K562 (cell line): ENCODE measurements around the gene LTBP4. TPM values are rescaled to one million over a fixed set of nuclear protein-coding genes. Genes with fewer than 3 reads are reported as not detected.

ENCODE experiments used
- ATF1 ChIP-seq, 2 experiments: fragments of 450-650 bp in 1 of 2; IDR thresholded peaks; 2 replicates each; pipeline ENCODE4 v1.6.1; 2016; ENCODE audit warnings: missing compliant biosample characterization in 1 of 2, missing genetic modification characterization in 1 of 2
- BHLHE40 ChIP-seq: IDR thresholded peaks from 2 replicates; pipeline ENCODE4 v1.6.1; 2011; ENCODE audit warnings: low read length, improper control_type of control experiment
- BRCA1 ChIP-seq, 2 experiments: fragments of 450-650 bp in 1 of 2; sonication (generic) in 1 of 2; formaldehyde crosslinking in 1 of 2; IDR thresholded peaks; 2 replicates each; pipeline versions ENCODE4 v1.5.0 to v1.6.1; 2017 to 2020; ENCODE audit warnings: mild to moderate bottlenecking in 1 of 2, missing genetic modification reagents in 1 of 2
- CBX1 ChIP-seq: sonication (generic); IDR thresholded peaks from 2 replicates; pipeline ENCODE4 v1.6.1; 2016; ENCODE audit warnings: antibody characterized with exemption, low read depth, mild to moderate bottlenecking
- E2F3 ChIP-seq: fragments of 250-450 bp; sonication (Bioruptor Pico); IDR thresholded peaks from 2 replicates; pipeline ENCODE4 v1.4.0; 2020; ENCODE audit warnings: mild to moderate bottlenecking
- EZH2 ChIP-seq: IDR thresholded peaks from 2 replicates; pipeline ENCODE4 v1.6.1; 2012; ENCODE audit warnings: low read depth, mild to moderate bottlenecking, inconsistent platforms, low read length, borderline replicate concordance
- HDAC1 ChIP-seq, 2 experiments: fragments of 450-650 bp; IDR thresholded peaks; 2 replicates each; pipeline ENCODE4 v1.6.1; 2016 to 2017; ENCODE audit warnings: inconsistent platforms in 1 of 2, mild to moderate bottlenecking in 1 of 2, moderate library complexity in 1 of 2
- HNRNPUL1 ChIP-seq: fragments of 200-400 bp; formaldehyde crosslinking; IDR thresholded peaks from 2 replicates; pipeline ENCODE4 v1.6.1; 2017; ENCODE audit warnings: low read length
- KLF16 ChIP-seq: IDR thresholded peaks from 2 replicates; pipeline ENCODE4 v1.6.1; 2016; ENCODE audit warnings: antibody characterized with exemption
- MCM5 ChIP-seq: fragments of 450-650 bp; IDR thresholded peaks from 2 replicates; pipeline ENCODE4 v1.6.1; 2016; ENCODE audit warnings: low read depth
- NR3C1 ChIP-seq: sonication (generic); formaldehyde crosslinking; IDR thresholded peaks from 2 replicates; pipeline ENCODE4 v1.8.1; 2022; ENCODE audit warnings: missing genetic modification reagents
- PHB2 ChIP-seq: fragments of 450-650 bp; IDR thresholded peaks from 2 replicates; pipeline ENCODE4 v1.6.1; 2017; ENCODE audit warnings: low read depth
- POLR2G ChIP-seq: fragments of 200-400 bp; formaldehyde crosslinking; IDR thresholded peaks from 2 replicates; pipeline ENCODE4 v1.6.1; 2017; ENCODE audit warnings: low read depth, mild to moderate bottlenecking, antibody characterized with exemption, low read length, moderate library complexity
- SMARCE1 ChIP-seq: fragments of 450-650 bp; IDR thresholded peaks from 2 replicates; pipeline ENCODE4 v1.7.1; 2016; ENCODE audit warnings: mild to moderate bottlenecking
- TBP ChIP-seq: optimal IDR thresholded peaks from 2 replicates; pipeline ENCODE3; 2011; ENCODE audit warnings: low read depth, low read length, improper control_type of control experiment
- ZNF644 ChIP-seq: fragments of 200-800 bp; sonication (Bioruptor generic); IDR thresholded peaks from 2 replicates; pipeline ENCODE4 v1.6.1; 2016; ENCODE audit warnings: low read depth, missing genetic modification characterization, missing compliant biosample characterization
- ZNF696 ChIP-seq: fragments of 250-450 bp; sonication (Bioruptor Pico); conservative IDR thresholded peaks from 2 replicates; pipeline ENCODE4 v1.4.0; 2020; ENCODE audit warnings: mild to moderate bottlenecking, moderate library complexity
- polyA plus RNA-seq, 8 experiments: library from polyadenylated mRNA; depleted of rRNA in 4 of 8; stranded (reverse) in 5 of 8; unstranded in 3 of 8; fragments of >200 nt; fragmentation: Nextera tagmentation in 2 of 8; fragmentation: Illumina TruSeq in 1 of 8; extraction: Ambion mirVana in 2 of 8; extraction: Trizol in 1 of 8; gene quantifications; 2 replicates each; pipeline versions ENCODE4 v1.2.1 to v1.2.3, GENCODE V29; 2011 to 2014; ENCODE audit warnings: inconsistent platforms in 1 of 8, missing spikeins in 1 of 8
- total RNA-seq, 7 experiments: library from RNA; depleted of rRNA in 6 of 7; stranded (reverse); fragments of >200 nt in 6 of 7; fragmentation: Illumina TruSeq in 2 of 7; extraction: Trizol in 2 of 7; gene quantifications; 2 replicates each; pipeline versions ENCODE4 v1.2.1 to v1.2.3, GENCODE V29; 2011 to 2021; ENCODE audit warnings: low replicate concordance in 1 of 7
- TF ChIP-seq, protein P1 (sequence below): fragments of 250-450 bp; sonication (Bioruptor Pico); IDR thresholded peaks from 2 replicates; pipeline ENCODE4 v1.8.0; 2021; ENCODE audit warnings: mild to moderate bottlenecking, moderate library complexity
- TF ChIP-seq, protein P2 (sequence below), 2 experiments: fragments of 150-350 bp in 1 of 2; IDR thresholded peaks; 2 replicates each; pipeline ENCODE4 v1.6.1; 2012 to 2016; ENCODE audit warnings: low read depth in 2 of 2, low read length in 2 of 2, mild to moderate bottlenecking in 1 of 2, moderate library complexity in 1 of 2
- TF ChIP-seq, protein P3 (sequence below): sonication (generic); formaldehyde crosslinking; IDR thresholded peaks from 2 replicates; pipeline ENCODE4 v1.4.0; 2020; ENCODE audit warnings: mild to moderate bottlenecking, missing genetic modification reagents
- TF ChIP-seq, protein P4 (sequence below): sonication (generic); formaldehyde crosslinking; IDR thresholded peaks from 2 replicates; pipeline ENCODE4 v1.8.0; 2023; ENCODE audit warnings: mild to moderate bottlenecking, missing genetic modification reagents

LTBP4 gene
- total and polyA plus RNA-seq, 9 of the 15 experiments (the other 6 are each of a cell fraction or from before 2014, with no cell fraction given): 0.35 to 160 (median 31.6) TPM

DNA sequence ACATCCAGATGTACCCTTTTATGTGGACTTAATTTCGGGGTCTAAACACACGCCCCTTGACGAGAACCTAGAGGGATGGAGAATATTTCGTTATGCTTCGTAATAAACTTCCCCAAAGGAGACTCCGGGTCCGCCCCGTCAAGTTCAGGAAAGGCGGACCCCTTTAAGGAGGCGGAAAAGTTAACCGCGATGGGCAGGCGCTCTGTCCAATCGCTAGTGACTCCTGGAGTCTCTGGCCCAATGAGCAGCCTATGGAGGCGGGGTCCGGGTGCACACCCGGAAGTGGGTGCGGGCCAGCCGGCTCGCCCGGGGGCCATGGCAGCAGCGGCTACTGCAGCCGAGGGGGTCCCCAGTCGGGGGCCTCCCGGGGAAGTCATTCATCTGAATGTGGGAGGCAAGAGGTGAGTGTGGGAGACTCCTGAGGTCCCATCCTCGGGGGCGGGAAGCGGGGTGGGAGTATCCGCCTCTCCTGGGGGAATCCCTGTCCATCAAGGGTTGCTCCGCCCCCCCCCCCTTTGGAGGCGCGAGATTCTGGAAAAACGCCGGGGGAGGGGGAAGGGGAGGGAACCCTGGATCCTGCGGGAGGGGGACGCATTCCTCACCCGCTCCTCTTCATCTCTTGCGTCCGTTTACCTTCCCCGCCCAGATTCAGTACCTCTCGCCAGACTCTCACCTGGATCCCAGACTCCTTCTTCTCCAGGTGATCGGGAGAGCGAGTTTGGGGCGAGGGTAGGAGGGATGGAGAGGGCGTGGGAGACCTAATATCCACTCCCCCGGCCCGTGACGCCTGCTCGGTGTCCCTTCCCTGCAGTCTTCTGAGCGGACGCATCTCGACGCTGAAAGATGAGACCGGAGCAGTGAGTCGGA lies 24.4 kb upstream of the LTBP4 start, which contains the start of gene SHKBP1 (continued):
- TF ChIP-seq, protein P1, sequence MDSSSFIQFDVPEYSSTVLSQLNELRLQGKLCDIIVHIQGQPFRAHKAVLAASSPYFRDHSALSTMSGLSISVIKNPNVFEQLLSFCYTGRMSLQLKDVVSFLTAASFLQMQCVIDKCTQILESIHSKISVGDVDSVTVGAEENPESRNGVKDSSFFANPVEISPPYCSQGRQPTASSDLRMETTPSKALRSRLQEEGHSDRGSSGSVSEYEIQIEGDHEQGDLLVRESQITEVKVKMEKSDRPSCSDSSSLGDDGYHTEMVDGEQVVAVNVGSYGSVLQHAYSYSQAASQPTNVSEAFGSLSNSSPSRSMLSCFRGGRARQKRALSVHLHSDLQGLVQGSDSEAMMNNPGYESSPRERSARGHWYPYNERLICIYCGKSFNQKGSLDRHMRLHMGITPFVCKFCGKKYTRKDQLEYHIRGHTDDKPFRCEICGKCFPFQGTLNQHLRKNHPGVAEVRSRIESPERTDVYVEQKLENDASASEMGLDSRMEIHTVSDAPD (CRISPR knock-in tag): no peak
- no peak for TF ChIP-seq MCM5
- TF ChIP-seq, protein P2, sequence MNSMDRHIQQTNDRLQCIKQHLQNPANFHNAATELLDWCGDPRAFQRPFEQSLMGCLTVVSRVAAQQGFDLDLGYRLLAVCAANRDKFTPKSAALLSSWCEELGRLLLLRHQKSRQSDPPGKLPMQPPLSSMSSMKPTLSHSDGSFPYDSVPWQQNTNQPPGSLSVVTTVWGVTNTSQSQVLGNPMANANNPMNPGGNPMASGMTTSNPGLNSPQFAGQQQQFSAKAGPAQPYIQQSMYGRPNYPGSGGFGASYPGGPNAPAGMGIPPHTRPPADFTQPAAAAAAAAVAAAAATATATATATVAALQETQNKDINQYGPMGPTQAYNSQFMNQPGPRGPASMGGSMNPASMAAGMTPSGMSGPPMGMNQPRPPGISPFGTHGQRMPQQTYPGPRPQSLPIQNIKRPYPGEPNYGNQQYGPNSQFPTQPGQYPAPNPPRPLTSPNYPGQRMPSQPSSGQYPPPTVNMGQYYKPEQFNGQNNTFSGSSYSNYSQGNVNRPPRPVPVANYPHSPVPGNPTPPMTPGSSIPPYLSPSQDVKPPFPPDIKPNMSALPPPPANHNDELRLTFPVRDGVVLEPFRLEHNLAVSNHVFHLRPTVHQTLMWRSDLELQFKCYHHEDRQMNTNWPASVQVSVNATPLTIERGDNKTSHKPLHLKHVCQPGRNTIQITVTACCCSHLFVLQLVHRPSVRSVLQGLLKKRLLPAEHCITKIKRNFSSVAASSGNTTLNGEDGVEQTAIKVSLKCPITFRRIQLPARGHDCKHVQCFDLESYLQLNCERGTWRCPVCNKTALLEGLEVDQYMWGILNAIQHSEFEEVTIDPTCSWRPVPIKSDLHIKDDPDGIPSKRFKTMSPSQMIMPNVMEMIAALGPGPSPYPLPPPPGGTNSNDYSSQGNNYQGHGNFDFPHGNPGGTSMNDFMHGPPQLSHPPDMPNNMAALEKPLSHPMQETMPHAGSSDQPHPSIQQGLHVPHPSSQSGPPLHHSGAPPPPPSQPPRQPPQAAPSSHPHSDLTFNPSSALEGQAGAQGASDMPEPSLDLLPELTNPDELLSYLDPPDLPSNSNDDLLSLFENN (IDR thresholded peaks at IDR 0.05; ENCODE audit: low read depth in 2 of 2, low read length in 2 of 2): no peak
- no peak for TF ChIP-seq ZNF644 (tag)
- no peak for TF ChIP-seq HNRNPUL1
- TF ChIP-seq POLR2G: peak; percentile 87
- TF ChIP-seq SMARCE1: no peak
- no peak for TF ChIP-seq KLF16
- no peak for TF ChIP-seq EZH2
- TF ChIP-seq, protein P3, sequence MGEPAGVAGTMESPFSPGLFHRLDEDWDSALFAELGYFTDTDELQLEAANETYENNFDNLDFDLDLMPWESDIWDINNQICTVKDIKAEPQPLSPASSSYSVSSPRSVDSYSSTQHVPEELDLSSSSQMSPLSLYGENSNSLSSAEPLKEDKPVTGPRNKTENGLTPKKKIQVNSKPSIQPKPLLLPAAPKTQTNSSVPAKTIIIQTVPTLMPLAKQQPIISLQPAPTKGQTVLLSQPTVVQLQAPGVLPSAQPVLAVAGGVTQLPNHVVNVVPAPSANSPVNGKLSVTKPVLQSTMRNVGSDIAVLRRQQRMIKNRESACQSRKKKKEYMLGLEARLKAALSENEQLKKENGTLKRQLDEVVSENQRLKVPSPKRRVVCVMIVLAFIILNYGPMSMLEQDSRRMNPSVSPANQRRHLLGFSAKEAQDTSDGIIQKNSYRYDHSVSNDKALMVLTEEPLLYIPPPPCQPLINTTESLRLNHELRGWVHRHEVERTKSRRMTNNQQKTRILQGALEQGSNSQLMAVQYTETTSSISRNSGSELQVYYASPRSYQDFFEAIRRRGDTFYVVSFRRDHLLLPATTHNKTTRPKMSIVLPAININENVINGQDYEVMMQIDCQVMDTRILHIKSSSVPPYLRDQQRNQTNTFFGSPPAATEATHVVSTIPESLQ (CRISPR knock-in tag): no peak
- TF ChIP-seq, protein P4, sequence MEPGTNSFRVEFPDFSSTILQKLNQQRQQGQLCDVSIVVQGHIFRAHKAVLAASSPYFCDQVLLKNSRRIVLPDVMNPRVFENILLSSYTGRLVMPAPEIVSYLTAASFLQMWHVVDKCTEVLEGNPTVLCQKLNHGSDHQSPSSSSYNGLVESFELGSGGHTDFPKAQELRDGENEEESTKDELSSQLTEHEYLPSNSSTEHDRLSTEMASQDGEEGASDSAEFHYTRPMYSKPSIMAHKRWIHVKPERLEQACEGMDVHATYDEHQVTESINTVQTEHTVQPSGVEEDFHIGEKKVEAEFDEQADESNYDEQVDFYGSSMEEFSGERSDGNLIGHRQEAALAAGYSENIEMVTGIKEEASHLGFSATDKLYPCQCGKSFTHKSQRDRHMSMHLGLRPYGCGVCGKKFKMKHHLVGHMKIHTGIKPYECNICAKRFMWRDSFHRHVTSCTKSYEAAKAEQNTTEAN (CRISPR knock-in tag): no peak
- TF ChIP-seq NR3C1 (CRISPR knock-in tag): no peak
- no peak for TF ChIP-seq E2F3 (CRISPR knock-in tag)
- TF ChIP-seq BHLHE40: no peak
- TF ChIP-seq BRCA1 (IDR thresholded peaks at IDR 0.05): no peak
- no peak for TF ChIP-seq BRCA1 (CRISPR knock-in tag; IDR thresholded peaks at IDR 0.05)
- TF ChIP-seq CBX1: no peak
- peak in 1 of 2 experiments; percentile 58; a peak in 1 of 4 replicates for TF ChIP-seq HDAC1 (IDR thresholded peaks at IDR 0.05)
- TF ChIP-seq TBP: peak; percentile 63
- TF ChIP-seq PHB2: no peak
- no peak for TF ChIP-seq ZNF696 (CRISPR knock-in tag)
- no peak for TF ChIP-seq ATF1 (CRISPR knock-in tag; IDR thresholded peaks at IDR 0.05)
- TF ChIP-seq ATF1 (tag; IDR thresholded peaks at IDR 0.05): peak; percentile 49; the same call in 1 of the 2 replicates
